Endodermal cell (in vitro differentiated cells): Measurements from ENCODE around the gene SOAT2. TPM values are rescaled to one million over a fixed set of nuclear protein-coding genes. Genes with fewer than 3 reads are reported as not detected.

Experiments
- DNase-seq: peaks from one replicate; pipeline ENCODE4 v3.0.0-alpha.2; 2017
- H3K27ac ChIP-seq: 2 replicates; pipeline ENCODE4 v1.5.1; 2013; ENCODE audit warnings: mild to moderate bottlenecking, low read depth, low read length, moderate library complexity
- H3K27me3 ChIP-seq: 2 replicates; pipeline ENCODE4 v1.6.1; 2013; ENCODE audit warnings: mild to moderate bottlenecking, low read length, moderate library complexity; ENCODE audit not compliant: insufficient read depth, control insufficient read depth, poor library complexity, severe bottlenecking
- H3K36me3 ChIP-seq: 2 replicates; pipeline ENCODE4 v1.7.0; 2013; ENCODE audit warnings: mild to moderate bottlenecking, low read length, moderate library complexity; ENCODE audit not compliant: control insufficient read depth, insufficient read depth
- H3K4me1 ChIP-seq: one replicate; pipeline ENCODE4 v1.7.0; 2013; ENCODE audit warnings: low read length; ENCODE audit not compliant: control insufficient read depth, insufficient read depth
- H3K4me3 ChIP-seq: 2 replicates; pipeline ENCODE4 v1.5.1; 2013; ENCODE audit warnings: mild to moderate bottlenecking, low read length, moderate library complexity
- H3K9ac ChIP-seq: 2 replicates; pipeline ENCODE4 v1.6.1; 2013; ENCODE audit warnings: mild to moderate bottlenecking, low read length, moderate library complexity; ENCODE audit not compliant: poor library complexity, severe bottlenecking; ENCODE audit errors: extremely low read depth
- H3K9me3 ChIP-seq: 2 replicates; pipeline ENCODE4 v1.6.1; 2013; ENCODE audit warnings: mild to moderate bottlenecking, low read length, moderate library complexity; ENCODE audit not compliant: control insufficient read depth
- H3K27ac Mint-ChIP-seq: 2 replicates; pipeline ENCODE4 v1.8.0; 2020; ENCODE audit warnings: mixed read lengths
- H3K27me3 Mint-ChIP-seq: 2 replicates; pipeline ENCODE4 v1.8.0; 2021; ENCODE audit warnings: mild to moderate bottlenecking, mixed read lengths; ENCODE audit not compliant: insufficient read depth
- H3K36me3 Mint-ChIP-seq: 2 replicates; pipeline ENCODE4 v1.8.0; 2020; ENCODE audit warnings: low read depth, mixed read lengths
- H3K4me1 Mint-ChIP-seq: 2 replicates; pipeline ENCODE4 v1.8.0; 2020; ENCODE audit warnings: mixed read lengths
- H3K4me3 Mint-ChIP-seq: 2 replicates; pipeline ENCODE4 v1.8.0; 2020; ENCODE audit warnings: mild to moderate bottlenecking, moderate library complexity, mixed read lengths
- H3K9me3 Mint-ChIP-seq: 2 replicates; pipeline ENCODE4 v1.8.0; 2020; ENCODE audit warnings: mild to moderate bottlenecking, mixed read lengths
- CTCF ChIP-seq: fragments of 200-600 bp; sonication (generic); conservative IDR thresholded peaks from 2 replicates; pipeline ENCODE4 v1.5.0; 2021; ENCODE audit warnings: antibody characterized with exemption, mild to moderate bottlenecking
- WGBS, 2 experiments: methylation state at CpG; one replicate each; pipeline versions ENCODE4 v1.1.5 to v1.1.7; 2013; ENCODE audit warnings: missing lambda C conversion rate in 2 of 2, mixed read lengths in 1 of 2; ENCODE audit not compliant: insufficient coverage in 1 of 2, insufficient read length in 1 of 2; 5-methylcytosine and 5-hydroxymethylcytosine counted together
- total RNA-seq, 2 donors: library from RNA; stranded (reverse); fragmentation: NEBNext Ultra II Directional in 1 of 2; extraction: Animal tissue kit (Norgen Biotek cat#: 25700) in 1 of 2; gene quantifications; 2 replicates in 1 of 2; 3 replicates in 1 of 2; pipeline ENCODE4 v1.2.1, GENCODE V29; 2021

Gene SOAT2
- total RNA-seq, 2 donors from 2014 or later: 0.46 to 0.71 TPM

- Mint-ChIP-seq H3K27me3 (peaks cover 37% of the 10 kb centered on the region), H3K4me1 (peaks cover 58% of the 10 kb centered on the region)
- 92 to 95% methylated on average over 11 to 13 of the region's 13 CpGs for WGBS, 2 experiments
These were observed 2.7 kb upstream of the SOAT2 start for GRCh38 chr12:53100466-53101151.

GRCh38 chr12:53101266-53101665 lies 2.0 kb upstream of the SOAT2 start:
- H3K4me1 ChIP-seq: peaks cover 27% of the 10 kb centered on the region
- DNase-seq: peak; percentile 28
- no peaks in the 10 kb centered on the region for H3K36me3 ChIP-seq
- Mint-ChIP-seq H3K4me1 (peaks cover 55% of the 10 kb centered on the region), H3K4me3 (no peak overlapping the region), H3K9me3 (no peaks in the 10 kb centered on the region), H3K27ac (no peak overlapping the region), H3K27me3 (peaks cover 31% of the 10 kb centered on the region), H3K36me3 (no peaks in the 10 kb centered on the region)
- H3K27ac ChIP-seq: no peak overlapping the region
- TF ChIP-seq CTCF: no peak
- no peak overlapping the region for H3K4me3 ChIP-seq
- WGBS, 2 experiments: 84 to 92% methylated on average over 6 to 7 of the region's 7 CpGs
- H3K9me3 ChIP-seq: no peaks in the 10 kb centered on the region
- H3K27me3 ChIP-seq: peaks cover 26% of the 10 kb centered on the region
- H3K9ac ChIP-seq: no peak overlapping the region

More at GRCh38 chr12:53100466-53101151, 2.7 kb upstream of the SOAT2 start:
- Histone ChIP-seq H3K9me3 (no peaks in the 10 kb centered on the region), H3K27ac (no peak overlapping the region), H3K9ac (no peak overlapping the region), H3K4me3 (no peak overlapping the region), H3K36me3 (no peaks in the 10 kb centered on the region), H3K4me1 (peaks cover 27% of the 10 kb centered on the region), H3K27me3 (peaks cover 31% of the 10 kb centered on the region)
- TF ChIP-seq CTCF: no peak
- Mint-ChIP-seq H3K9me3 (no peaks in the 10 kb centered on the region), H3K36me3 (no peaks in the 10 kb centered on the region), H3K4me3 (no peak overlapping the region), H3K27ac (no peak overlapping the region)
- DNase-seq: peak; percentile 50

DNA sequence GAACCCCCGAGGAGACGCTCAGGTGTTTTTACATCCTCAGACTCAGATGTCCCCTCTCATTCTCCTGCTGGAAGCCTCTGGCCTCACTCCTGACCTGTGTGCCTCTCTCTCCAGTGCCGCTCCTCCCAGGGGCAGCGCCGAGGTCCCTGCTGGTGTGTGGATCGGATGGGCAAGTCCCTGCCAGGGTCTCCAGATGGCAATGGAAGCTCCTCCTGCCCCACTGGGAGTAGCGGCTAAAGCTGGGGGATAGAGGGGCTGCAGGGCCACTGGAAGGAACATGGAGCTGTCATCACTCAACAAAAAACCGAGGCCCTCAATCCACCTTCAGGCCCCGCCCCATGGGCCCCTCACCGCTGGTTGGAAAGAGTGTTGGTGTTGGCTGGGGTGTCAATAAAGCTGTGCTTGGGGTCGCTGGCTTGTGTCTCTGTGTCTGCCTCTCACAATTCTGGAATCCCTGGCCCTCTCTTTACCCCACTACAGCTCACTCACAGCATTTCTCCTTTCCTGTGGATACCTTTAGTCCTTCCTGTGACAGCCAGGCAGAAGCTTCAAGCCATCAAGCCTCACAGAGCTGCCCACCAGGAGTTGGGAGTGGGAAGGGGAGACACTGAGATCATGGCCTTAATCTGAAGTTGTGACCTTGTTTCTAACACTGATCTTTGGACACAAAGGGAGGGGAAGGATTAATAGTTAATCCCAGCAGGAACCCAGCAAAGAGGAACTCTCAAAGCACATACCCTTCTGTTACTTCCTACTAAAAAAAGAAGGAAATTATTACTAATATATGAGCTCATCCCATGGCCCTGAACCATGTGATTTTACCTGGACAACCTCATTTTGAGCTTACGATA lies 1.1 kb upstream of the SOAT2 start:
- H3K36me3 Mint-ChIP-seq: no peaks in the 10 kb centered on the region
- DNase-seq: peak; percentile 48
- H3K27ac Mint-ChIP-seq: no peak overlapping the region
- H3K9me3 ChIP-seq: no peaks in the 10 kb centered on the region
- H3K4me1 Mint-ChIP-seq: peaks cover 50% of the 10 kb centered on the region
- peaks cover 22% of the 10 kb centered on the region for H3K27me3 Mint-ChIP-seq
- H3K4me3 ChIP-seq: no peak overlapping the region
- WGBS, 2 experiments: 85 to 92% methylated on average over 6 to 11 of the region's 12 CpGs
- no peak overlapping the region for H3K4me3 Mint-ChIP-seq
- H3K4me1 ChIP-seq: peaks cover 23% of the 10 kb centered on the region
- H3K27ac ChIP-seq: no peak overlapping the region
- H3K36me3 ChIP-seq: no peaks in the 10 kb centered on the region
- no peak for TF ChIP-seq CTCF
- H3K9me3 Mint-ChIP-seq: no peaks in the 10 kb centered on the region
- no peak overlapping the region for H3K9ac ChIP-seq
- peaks cover 17% of the 10 kb centered on the region for H3K27me3 ChIP-seq
